HG02852 (cell line): ENCODE measurements around the gene RHOH.

ENCODE experiments used
- ATAC-seq: cut with Tn5 transposase; IDR thresholded peaks from one replicate; pipeline ENCODE4 v1.9.1; 2021; ENCODE audit warnings: mild to moderate bottlenecking, moderate library complexity; ENCODE audit not compliant: unreplicated experiment

Gene RHOH

DNA sequence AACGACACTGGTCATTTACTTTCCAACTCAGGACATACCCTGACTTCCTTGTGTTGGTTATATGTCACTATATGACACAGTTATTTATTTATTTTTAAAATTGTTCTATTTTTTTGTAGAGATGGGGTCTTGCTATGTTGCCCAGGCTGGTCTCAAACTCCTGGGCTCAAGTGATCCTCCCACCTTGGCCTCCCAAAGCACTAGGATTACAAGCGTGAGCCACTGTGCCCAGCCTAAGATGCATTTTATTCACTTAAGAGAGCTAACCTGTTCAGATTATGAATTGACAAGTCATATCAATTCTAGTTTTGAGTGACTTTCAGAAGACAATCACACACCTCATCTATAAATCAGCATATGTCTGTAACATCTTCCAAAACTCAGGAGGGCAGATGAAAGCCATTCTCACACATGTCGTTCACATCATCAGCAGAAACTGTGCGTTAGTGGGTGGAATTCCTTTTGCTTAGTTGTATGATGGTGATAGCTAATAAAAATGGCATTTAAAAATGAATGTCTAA lies 9.4 kb upstream of the RHOH start:
- no peak for ATAC-seq

DNA sequence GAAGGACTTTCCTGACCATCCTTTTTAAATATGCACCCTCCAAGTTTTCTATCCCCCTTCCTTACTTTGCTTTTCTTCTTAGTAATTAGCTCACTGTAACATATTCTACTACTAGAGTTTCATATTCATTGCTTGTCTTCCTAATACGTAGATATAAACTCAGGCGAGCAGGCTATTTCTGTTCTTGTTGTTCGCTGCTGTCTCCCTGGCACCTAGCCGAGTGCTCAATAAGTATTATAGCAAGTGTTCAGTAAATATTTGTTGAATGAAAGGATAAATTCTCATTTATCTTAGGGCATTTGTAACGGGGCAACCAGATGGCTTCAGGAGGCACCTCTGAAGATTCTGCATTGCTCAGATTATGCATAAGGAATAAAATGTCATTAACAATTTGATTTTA lies 6.8 kb upstream of the RHOH start:
- no peak for ATAC-seq

DNA sequence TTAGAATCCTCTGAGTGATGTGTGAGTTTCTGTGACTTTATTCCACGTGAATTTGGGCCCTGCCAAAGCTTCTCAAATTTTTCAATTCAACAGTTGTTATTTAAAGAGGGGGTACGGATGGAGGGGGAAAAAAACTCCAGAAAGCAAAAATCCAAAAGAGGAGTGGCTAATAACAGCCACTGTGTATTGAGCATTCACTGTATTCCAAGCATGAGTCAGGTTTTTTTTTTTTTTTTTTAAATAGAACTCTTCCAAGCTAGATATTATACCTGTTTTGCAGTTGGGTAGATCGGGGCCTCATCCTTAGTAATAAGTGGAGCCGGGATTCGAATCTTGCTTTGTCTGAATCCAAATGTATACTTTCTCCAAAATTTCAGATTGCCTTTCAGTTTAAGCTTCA lies 6.4 kb upstream of the RHOH start:
- no peak for ATAC-seq

DNA sequence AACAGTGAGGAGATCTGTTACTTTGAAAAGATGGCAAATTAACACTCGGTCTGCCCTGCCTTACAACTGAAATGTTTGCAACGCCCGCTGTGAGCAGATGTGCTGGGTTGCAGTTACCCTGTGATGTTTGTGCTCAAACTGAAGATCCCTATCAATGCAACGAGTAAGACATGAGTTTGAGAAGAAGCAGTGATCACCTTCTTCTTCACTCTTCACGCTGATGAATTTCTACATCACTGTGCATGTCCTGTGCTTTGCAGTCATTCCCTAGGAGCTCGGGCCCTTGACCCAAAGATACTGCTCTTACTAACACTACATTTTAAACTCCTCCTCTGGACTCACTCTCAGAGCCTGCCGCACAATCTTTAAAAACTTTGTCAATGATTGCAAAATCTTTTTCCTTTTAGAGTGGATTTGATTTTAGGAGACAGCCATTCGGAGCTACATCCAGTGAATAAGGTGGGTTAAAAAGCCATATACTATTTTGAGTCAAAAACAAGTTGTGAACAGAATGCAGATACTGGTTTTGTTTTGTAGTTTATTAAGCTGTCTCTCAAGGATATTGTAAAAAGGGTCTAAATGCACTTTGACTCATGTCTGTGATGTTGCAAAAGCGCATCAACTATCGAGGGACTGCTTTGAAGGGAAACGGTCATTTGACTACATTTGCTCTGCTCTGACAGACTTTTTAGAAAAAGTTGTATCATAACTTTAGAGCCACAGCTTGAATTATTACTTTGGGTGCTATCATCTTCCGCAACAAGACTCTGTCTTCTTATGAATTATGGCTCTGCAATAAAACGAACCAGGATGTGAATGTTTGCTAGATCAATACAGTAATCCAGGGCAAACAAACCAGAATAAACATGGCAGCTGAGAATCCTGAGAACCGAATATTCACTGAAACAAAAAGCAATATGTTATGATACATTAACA lies 5.7 kb upstream of the RHOH start:
- no peak for ATAC-seq

DNA sequence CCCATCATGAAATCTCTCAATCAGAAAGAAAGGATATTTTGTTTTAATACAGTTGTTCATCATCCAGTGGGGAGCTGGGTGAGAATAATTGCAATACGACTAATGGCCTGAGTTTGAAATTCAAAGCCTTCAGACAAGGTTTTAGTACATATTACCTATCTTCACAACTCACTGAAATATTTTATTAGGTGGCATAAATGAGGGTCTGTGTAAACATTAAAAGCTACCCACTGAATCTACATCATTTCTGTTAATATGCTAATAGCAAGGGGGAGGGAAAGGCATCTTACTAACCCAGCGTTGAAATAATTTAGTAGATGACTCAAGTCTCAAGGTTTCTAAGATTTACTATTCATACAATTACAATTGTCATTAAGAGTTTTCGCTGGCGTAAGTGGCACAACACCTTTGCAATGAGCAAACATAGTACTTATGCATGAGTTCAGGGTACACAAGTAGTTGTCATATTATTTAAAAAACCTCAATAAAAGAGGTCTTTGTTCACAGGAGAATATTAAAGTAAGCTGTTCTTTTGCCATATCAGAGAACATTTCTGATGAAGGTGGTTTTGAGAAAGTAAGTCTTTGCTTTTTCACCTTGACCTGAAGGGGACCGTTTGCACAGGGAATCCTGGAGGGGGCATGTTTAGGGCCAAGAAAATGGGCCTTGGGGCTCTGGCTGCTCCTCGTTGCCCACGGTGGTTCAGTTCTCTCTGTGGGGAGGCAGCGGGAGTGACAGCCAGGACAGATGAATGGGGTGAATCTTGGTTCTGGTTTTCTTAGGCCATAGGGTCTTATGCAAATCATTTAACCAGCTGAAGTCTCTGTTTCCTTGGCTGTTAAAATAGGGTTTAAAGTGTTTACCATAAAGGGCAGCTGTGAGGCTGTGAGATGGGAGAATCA lies 4.5 kb upstream of the RHOH start:
- ATAC-seq, result peak; percentile 39

DNA sequence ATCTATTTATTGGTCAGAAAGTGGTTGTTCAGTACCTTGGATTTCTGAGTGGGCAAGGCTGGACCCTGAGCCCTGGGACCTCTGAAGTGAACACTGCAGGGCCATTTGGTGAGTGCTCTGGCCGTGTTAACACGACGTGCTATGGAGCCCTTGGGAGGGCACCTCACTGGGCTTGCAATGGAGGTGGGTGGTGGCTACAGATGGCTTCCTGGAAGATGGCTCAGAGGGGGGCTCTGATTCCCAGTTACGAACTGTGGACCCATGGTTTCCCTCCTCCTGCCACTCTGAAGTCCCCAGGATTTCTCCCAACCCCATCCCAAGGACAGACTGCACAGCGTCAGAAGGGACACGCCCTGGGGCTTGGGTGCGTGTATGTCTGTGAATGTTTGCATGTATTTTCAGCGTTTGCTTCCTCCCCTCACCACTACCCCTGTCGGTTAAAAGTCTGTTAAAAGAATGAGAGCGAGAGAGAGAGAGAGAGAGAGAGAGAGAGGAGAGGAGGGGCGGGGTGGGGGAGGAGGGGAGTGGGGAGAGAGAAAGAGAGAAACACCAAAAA lies 3.7 kb upstream of the RHOH start:
- peak; percentile 35 for ATAC-seq

DNA sequence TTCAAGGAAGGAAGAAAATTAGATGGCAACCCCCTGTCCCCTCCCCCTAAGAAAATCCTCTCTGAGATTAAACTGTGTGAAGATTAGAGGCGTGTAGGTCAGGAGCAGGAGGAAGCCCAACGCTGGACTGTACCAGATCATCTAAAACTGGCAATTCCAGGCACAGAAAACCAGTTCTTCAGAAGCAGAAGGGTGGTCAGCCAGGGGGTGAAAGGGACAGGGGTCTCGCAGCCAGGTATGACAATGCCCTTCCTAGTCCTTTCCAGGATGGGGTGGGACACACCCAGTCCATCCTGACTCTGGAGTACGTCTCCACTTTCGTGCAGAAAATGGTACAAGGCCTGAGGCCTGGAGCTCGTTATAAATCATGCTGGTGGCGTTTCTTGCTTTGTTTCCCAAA lies 3.3 kb upstream of the RHOH start:
- ATAC-seq, result no peak

DNA sequence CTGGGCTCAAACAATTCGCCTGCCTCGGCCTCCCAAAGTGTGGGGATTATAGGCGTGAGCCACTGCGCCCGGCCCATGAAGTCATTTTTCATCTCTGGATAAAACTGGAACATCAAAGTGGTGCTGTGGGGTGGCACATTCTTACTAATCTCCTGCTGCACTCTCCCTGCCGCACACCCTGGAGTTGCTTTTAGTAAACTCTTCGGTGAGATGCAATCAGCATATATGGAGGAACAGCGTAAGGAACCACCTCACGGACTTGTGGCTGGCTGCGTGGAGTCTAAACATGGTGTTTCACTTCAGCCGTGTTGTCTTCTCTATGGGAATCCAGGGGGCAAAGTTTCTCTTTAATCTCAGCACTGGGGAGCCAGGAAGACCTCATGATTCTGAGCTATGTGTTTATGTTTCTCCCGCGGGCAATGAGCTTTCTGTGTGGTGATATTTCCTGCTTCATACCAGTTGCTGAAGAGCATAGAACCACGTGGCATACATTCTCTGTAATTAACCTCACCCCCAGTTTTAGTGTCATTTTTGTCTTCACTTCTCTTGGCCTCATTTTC lies 2.1 kb upstream of the RHOH start:
- no peak for ATAC-seq

DNA sequence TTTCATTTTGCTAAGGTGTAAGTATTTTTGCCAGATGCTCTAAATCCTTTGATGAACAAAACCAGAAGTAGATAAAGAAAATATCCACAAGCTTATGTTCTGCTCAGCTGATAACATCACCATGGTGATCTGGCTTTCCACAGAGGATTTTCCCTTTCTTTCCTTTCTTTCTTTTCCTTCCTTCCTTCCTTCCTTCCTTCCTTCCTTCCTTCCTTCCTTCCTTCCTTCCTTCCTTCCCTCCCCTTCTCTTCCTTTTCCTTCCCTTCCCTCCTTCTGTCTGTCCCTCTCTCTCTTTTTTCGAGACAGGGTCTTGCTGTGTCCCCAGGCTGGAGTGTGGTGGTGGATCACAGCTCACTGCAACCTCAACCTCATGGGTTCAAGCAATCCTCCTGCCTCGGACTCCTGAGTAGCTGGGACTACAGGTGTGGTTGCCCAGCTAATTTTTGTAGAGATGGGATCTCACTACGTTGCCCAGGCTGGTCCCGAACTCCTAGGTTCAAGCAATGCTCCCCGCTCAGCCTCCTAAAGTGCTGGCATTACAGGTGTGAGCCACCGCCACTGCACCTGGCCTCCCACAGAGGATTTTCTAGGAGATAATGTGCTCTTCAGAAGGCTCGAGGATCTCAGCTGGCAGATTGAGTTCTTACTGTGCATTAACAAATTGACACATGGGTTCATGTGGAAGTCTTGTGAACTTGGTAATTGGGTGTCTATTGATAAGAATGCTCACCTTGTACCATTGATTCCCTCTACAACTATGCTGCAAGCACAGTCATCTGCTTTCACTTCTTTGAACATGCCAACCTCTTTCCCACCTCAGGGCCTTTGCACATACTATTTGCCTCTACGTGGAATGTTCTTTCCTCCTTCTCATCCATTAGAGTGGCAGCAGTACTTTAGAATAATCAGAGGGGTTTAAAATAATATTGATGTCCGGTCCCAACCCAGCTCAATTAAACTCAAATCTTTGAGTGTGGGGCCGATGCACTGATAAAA lies 1.4 kb upstream of the RHOH start:
- ATAC-seq, result no peak

DNA sequence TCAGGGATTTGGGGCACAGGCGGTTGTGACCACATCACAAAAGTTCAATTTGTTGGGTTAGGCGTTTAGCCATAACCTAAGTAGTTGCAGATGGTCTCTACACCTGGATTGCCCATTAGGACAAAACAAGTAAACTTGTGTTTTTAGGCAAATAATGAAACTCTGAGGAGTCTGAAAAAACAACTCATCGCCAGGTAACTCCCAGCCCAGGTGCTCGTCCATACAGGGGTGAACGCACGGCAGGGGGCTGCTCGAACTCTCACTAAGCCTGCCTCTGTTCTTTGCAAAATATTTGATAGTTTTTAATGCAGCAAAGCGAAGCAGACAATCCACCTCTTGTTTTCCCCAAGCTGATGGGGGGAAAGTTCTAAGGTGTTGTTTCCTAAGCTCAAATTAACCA lies 559 bp upstream of the RHOH start:
- ATAC-seq, result no peak

DNA sequence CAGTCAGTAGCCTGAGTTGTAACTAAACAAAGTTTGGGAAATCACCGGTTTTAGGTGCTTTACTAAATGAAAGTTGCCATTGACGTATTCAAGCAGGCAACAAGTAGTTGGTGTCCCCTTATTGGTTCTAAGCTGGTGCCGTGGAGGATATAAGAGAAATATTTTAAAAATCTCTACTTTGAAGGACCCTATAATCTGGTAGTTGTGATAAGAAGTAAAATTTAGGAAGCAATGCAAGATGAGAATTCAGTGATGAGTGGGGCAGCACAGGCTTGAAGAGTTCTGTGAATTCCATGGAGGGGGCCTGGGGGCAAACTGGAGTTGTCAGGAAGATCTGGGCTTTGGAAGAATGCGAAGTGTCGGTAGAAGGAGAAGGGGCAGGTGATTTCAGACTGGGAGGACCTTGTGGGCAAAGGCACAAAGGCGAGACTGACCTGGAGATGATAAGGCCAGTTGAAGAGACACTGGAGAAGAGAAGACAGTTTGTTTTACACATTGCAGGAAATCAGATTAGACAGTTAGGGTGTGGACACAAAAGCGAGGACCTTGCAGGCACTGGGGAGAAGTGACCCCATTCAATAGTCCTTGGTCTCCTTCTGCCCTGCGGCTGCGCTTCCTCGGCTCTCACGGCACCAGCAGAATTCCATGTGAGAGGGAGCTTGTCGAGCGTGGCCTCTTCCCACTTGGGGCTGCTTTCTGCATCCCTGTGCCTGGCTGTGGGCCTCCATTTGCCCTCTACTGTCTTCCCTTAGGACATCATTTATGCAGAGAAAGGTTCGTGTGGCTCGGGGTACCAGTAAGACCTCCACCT lies 1.3 kb downstream of the RHOH start:
- no peak for ATAC-seq

DNA sequence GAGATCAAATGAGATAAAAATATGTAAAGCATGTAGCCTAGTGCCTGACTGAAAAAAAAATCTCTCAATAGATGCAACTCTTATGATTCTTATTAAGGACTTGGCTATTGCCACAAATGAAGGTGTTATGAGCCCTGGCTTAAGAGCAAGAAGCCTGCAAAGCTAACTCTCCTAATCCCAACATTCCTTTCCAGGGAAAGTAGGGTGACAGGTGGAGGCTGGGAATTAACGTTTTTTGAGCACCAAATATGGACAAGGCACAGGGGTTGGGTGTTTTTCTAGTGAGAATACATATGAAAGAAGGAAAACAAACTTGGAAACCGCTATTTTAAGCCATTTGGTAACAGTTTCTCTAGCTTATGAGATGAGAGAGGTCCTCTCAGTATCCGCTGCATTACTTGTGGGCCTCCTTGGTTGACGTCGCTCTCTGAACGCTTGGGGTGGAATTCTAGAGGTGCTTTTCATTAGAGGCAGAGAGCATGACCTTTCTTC lies 2.4 kb downstream of the RHOH start:
- ATAC-seq, result no peak

DNA sequence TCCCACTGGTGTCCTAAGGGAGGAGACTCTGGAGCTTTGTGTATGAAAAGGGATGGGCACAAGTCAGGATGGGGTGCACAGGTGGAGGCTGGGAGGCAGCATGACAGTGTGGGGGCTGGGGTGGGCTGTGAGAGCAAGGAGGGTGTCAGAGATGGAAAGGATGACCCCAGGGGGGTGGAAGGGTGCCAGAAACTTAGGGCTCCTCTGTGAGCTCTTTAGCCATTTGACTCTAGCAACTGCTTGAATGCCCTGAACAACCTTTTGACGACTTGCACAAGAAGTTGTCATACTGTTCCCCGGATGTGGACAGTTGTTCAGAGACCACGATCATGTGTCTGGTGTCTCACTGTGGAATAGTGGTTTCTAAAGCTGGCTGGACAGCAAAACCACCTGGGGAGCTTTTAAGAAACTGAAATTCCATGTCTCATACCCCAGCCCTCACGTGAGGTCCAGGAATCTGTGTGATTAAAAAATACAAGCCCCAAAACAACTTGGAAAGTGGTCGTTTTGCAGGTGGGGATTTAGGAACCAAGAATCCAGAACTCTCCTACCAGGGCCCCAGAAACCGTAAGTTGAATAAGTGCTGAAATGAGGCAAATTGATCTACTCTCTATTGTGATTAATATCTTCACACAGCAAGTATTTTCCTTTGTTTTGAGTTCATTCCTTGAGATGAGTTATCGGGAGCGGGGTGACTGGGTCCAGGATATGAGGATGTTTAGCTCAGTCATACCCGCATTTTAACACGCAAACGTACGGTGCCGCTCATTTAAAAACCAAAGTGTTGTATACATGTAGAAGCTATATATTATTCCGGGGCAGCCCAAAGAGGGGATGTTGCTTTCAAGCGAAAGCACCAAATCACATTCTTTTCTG lies 3.4 kb downstream of the RHOH start:
- ATAC-seq, result peak; percentile 56

DNA sequence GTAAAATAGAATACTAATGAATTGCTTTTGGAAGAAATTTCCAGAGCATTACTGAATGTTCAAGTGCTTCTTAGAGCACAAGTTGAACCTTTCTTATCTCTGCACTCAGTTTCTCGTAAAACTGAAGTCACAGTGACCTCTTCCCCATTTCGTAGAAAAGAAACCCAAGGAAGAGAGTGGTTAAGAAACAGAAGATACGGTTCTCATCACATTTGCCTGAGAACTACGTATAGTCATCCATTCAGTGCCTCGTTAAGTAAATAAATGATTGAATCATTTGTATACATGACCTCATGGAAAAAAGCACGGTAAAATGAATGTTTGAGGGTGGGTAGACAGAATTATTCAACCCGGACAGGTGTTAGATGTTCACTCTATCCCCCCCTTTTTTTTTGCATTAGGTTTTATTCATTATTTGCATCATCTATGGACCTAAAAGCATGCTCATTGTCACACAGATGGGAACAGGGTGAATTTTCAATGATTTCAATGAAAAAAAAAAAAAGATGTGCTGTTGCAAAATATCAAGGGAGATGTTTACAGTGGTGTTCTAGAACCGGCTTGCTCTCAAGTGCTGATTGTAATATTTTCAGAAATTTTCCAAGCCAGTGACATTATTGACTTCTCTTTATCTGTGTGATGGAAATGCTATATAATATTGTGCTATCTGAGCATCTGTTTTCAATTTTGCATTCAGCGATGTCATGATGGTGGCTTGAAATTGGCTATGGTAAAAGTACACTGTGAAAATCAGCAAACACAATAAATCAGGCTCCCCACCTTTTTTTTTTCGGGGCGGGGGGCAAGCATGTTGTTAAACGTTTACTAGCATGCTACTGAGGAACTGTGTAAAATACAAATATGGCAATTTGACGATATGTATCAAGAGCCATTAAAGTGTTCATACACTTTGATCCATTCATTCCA lies 4.3 kb downstream of the RHOH start:
- no peak for ATAC-seq

DNA sequence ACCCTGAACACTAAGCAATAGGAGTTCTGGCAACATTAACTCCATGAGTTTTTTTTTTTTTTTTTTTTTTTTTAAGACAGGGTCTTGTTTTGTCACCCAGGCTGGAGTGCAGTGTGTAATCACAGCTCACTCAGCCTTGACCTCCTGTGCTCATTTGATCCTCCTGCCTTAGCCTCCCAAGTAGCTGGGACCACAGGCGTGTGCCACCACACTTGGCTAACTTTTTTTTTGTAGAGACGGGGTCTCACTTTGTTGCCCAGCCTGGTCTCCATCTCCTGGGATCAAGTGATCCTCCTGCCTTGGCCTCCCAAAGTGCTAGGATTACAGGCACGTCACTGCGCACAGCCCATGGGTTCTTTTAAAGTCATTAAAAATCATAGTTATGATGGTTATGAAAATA lies 5.1 kb downstream of the RHOH start:
- ATAC-seq, result no peak

DNA sequence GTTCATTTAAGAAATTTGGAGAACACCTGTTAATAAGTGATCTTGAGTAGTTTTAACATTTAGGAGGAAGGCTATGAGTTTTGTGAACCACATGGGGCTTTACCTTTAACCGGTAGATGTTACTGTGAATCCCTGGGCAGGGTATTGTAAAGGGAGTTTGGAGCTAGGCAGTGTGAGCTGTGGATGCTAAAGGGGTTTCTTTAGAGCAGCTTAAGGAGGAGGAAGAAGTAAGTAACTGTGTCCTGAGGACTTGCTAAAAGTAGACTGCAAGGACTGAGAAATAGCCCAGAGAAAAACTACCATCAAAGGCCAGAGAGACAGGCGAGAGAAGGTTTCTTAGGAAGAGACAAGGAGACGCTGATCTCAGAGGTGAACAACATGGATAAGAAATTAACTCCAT lies 5.6 kb downstream of the RHOH start:
- no peak for ATAC-seq
